ENCODE results near the gene PPP1R12B. TPM values are rescaled to one million over a fixed set of nuclear protein-coding genes. Genes with fewer than 3 reads are reported as not detected.
"Not testable (repeated sequence)": the region's sequence is repeated elsewhere in the genome, so short reads cannot be mapped to it uniquely, and the experiment has no call there.

PPP1R12B gene
- polyA plus RNA-seq, 1 donor: 51.8 TPM

GRCh38 chr1:202605515-202605914 lies 257.0 kb downstream of the PPP1R12B start:
- Histone ChIP-seq H3K27ac (ENCODE audit: low read length) (no peak overlapping the region), H3K4me3 (ENCODE audit: low read length) (no peak overlapping the region), H3K27me3 (ENCODE audit: control insufficient read depth, insufficient read depth, low read length) (no peaks in the 10 kb centered on the region), H3K4me1 (ENCODE audit: control insufficient read depth, insufficient read depth, low read length) (no peaks in the 10 kb centered on the region), H3K9me3 (ENCODE audit: control insufficient read depth, low read depth, low read length) (no peaks in the 10 kb centered on the region), H3K36me3 (ENCODE audit: control insufficient read depth, insufficient read depth, low read length) (peaks cover 4% of the 10 kb centered on the region)
- no CpG with 5 or more reads among the region's 5 CpGs for WGBS (ENCODE audit: insufficient coverage, low lambda C conversion rate)
- DNase-seq: no peak

DNA sequence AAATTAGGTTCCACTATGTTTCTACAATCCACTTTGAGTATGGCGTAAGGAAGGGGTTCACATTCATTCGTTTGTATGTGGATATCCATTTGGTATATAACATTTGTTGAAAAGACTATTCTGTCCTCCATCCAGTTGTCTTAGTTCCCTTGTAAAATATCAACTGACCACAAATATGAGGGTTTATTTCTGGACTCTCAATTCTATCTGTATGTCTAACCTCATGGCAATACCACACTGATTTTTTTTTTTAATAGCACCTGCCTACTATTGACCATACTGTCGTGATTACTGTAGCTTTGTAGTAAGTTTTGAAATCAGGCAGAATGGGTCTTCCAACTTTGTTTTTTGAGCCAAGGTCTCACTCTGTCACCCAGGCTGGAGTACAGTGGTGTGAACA lies 263.5 kb downstream of the PPP1R12B start:
- not testable (repeated sequence) for H3K27ac ChIP-seq (ENCODE audit: low read length); DNase-seq; H3K4me3 ChIP-seq (ENCODE audit: low read length); H3K9me3 ChIP-seq (ENCODE audit: control insufficient read depth, low read depth, low read length); H3K4me1 ChIP-seq (ENCODE audit: control insufficient read depth, insufficient read depth, low read length); H3K36me3 ChIP-seq (ENCODE audit: control insufficient read depth, insufficient read depth, low read length); H3K27me3 ChIP-seq (ENCODE audit: control insufficient read depth, insufficient read depth, low read length)
- 100% methylated on average over 2 of the region's 3 CpGs for WGBS (ENCODE audit: insufficient coverage, low lambda C conversion rate)

DNA sequence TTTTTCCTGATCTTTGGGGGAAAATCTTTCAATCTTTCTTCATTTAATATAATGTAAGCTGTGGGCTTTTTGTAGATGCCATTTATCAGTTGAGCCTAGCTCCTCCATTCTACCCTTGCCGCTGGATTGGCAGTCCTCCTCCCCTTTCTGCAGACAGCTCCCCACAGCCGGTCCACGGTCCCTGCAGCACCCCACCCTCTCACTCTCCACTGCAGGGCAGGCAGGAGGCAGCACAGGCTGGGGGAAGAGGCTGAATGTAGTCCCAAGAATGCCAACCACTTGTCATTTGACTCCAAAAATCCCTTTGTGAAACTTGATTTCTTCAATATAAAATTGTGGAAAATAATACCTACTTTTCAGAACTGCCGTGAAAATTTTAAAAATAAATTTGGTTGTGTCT lies 265.1 kb downstream of the PPP1R12B start:
- Histone ChIP-seq H3K27ac (ENCODE audit: low read length) (no peak overlapping the region), H3K27me3 (ENCODE audit: control insufficient read depth, insufficient read depth, low read length) (no peaks in the 10 kb centered on the region), H3K4me3 (ENCODE audit: low read length) (no peak overlapping the region), H3K36me3 (ENCODE audit: control insufficient read depth, insufficient read depth, low read length) (no peaks in the 10 kb centered on the region), H3K9me3 (ENCODE audit: control insufficient read depth, low read depth, low read length) (no peaks in the 10 kb centered on the region), H3K4me1 (ENCODE audit: control insufficient read depth, insufficient read depth, low read length) (no peaks in the 10 kb centered on the region)
- no peak for DNase-seq
- no CpG with 5 or more reads among the region's 4 CpGs for WGBS (ENCODE audit: insufficient coverage, low lambda C conversion rate)

DNA sequence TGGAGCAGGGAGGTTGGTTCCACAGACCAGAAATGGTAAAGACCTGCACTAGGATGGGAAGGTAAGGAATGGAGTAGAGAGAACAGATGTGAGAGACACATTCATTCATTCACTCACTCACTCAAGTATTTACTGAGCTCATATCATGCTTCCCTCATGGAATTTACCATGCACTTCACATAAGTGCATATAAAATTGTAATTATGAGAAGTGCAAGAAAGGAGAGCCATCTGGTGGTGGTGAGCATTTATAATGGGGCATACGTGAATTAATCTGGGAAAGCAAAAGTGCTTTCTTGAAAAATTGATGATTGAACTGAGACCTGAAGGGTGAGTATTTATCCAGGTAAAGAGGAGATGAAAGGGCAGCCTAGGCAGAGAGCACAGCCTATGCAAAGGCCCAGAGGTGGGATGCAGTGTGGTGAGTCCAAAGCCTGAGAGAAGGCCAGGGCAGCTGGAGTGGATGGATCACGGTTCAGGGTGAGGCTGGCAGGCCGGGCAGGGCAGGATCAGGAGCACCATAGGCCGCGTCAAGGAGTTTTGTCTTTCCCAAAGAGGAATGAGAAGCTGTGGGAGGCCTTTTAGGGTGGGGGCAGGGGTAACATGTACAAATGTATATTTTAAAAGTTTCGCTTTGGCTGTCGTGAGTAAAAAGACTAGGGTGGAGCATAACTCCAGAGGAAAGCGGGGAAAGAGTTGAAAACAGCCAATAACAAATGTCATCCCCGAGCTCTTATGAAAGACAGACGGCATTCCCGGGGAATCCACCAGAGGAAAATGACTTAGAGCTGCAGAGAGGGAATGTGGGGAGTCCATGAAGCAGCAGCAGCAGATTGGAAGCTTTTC lies 266.1 kb downstream of the PPP1R12B start:
- not testable (repeated sequence) for H3K9me3 ChIP-seq (ENCODE audit: control insufficient read depth, low read depth, low read length); H3K36me3 ChIP-seq (ENCODE audit: control insufficient read depth, insufficient read depth, low read length); H3K27me3 ChIP-seq (ENCODE audit: control insufficient read depth, insufficient read depth, low read length); H3K4me1 ChIP-seq (ENCODE audit: control insufficient read depth, insufficient read depth, low read length); H3K4me3 ChIP-seq (ENCODE audit: low read length); DNase-seq
- H3K27ac ChIP-seq (ENCODE audit: low read length): peak overlapping the region; percentile 20
- WGBS (ENCODE audit: insufficient coverage, low lambda C conversion rate): 83% methylated on average over 4 of the region's 11 CpGs

DNA sequence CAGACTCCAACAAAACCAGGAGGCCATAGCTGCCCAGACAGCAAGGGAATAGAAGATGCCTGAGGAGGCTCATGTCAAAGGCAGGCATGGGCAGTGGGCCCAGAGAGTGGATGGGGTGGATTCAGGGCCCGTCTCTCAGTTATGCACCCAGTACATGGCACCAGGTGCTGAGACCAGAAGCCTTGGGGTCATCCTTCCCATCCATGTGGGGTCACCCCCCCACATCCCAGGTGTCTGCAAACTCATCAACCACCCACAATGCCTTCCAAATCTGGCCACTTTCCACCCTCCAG lies 266.7 kb downstream of the PPP1R12B start:
- not testable (repeated sequence) for H3K4me3 ChIP-seq (ENCODE audit: low read length); DNase-seq; H3K36me3 ChIP-seq (ENCODE audit: control insufficient read depth, insufficient read depth, low read length); H3K27me3 ChIP-seq (ENCODE audit: control insufficient read depth, insufficient read depth, low read length); H3K4me1 ChIP-seq (ENCODE audit: control insufficient read depth, insufficient read depth, low read length); H3K9me3 ChIP-seq (ENCODE audit: control insufficient read depth, low read depth, low read length)
- peak overlapping the region; percentile 20 for H3K27ac ChIP-seq (ENCODE audit: low read length)
- no CpG with 5 or more reads among the region's 1 CpG for WGBS (ENCODE audit: insufficient coverage, low lambda C conversion rate)

DNA sequence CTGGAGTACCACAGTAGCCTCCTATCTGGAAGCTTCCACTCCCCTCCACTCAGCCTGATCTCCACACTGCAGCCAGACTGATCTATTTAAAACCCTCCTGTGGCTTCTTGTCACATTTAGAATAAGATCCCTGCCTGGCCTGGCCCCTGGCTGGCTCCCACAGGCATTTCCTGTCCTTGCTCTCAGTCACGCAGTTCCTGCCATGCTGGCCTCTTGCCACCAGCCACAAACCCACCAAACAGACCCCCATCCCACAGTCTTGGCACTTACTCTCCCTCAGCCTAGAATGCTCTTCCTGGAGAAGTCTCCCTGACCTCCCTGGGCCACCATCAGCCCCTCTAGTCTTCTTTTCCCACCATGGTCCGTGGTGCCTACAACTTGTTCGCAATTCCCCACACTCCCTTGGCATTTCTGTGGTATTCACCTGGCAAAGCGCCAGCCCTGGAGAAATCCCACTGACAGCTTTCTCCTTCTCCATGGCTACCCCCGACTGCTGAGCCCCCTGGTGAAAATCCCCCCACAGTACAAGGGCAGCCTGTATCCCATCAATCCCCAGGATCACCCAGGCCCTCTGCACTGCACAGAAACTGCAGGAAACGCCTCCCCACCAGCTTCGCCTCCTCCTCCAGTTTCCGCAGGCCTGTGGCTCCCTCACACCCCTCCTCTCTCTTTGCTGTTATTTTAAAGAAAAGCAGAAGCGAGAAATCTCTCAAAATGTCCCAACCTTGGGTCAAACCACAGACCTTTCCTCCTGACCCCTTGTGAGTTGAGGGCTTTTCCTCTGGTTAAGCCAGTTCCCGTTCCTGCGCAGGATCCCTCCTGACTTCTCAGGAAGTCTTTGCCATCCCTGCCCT lies 267.2 kb downstream of the PPP1R12B start:
- Histone ChIP-seq H3K4me3 (ENCODE audit: low read length) (no peak overlapping the region), H3K4me1 (ENCODE audit: control insufficient read depth, insufficient read depth, low read length) (no peaks in the 10 kb centered on the region), H3K36me3 (ENCODE audit: control insufficient read depth, insufficient read depth, low read length) (no peaks in the 10 kb centered on the region), H3K27me3 (ENCODE audit: control insufficient read depth, insufficient read depth, low read length) (no peaks in the 10 kb centered on the region), H3K9me3 (ENCODE audit: control insufficient read depth, low read depth, low read length) (no peaks in the 10 kb centered on the region), H3K27ac (ENCODE audit: low read length) (peak overlapping the region; percentile 21)
- DNase-seq: no peak
- 55% methylated on average over 4 of the region's 11 CpGs for WGBS (ENCODE audit: insufficient coverage, low lambda C conversion rate)

DNA sequence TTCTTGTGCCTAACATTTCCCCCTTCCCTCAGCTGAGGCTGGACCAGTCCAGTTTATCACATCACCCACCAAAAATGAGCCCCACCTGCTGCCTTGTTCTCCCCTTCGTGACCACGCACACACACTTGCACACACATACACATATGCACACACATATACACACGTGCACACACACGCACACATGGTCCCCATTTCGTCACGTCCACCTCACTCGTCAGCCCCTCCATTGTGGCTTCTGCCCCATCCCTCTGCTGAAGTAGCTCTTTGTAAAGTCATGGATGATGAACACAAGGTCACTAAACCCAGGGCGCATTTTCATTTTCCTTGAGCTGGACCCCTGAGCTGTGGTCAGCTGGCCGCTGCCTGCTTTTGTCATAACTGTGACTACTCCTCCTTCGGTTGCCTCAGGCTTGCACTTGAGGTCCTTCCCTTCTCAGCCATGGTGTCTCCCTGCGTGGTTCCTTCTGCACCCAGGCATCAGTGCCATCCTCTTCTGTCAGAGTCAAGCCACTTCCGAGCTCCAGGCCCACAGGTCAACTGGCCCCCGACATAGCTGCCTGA lies 267.9 kb downstream of the PPP1R12B start:
- no peak for DNase-seq
- no peaks in the 10 kb centered on the region for H3K4me1 ChIP-seq (ENCODE audit: control insufficient read depth, insufficient read depth, low read length)
- H3K27ac ChIP-seq (ENCODE audit: low read length): peak overlapping the region; percentile 21
- no peaks in the 10 kb centered on the region for H3K36me3 ChIP-seq (ENCODE audit: control insufficient read depth, insufficient read depth, low read length)
- H3K4me3 ChIP-seq (ENCODE audit: low read length): no peak overlapping the region
- H3K9me3 ChIP-seq (ENCODE audit: control insufficient read depth, low read depth, low read length): no peaks in the 10 kb centered on the region
- no CpG with 5 or more reads among the region's 13 CpGs for WGBS (ENCODE audit: insufficient coverage, low lambda C conversion rate)
- H3K27me3 ChIP-seq (ENCODE audit: control insufficient read depth, insufficient read depth, low read length): no peaks in the 10 kb centered on the region

DNA sequence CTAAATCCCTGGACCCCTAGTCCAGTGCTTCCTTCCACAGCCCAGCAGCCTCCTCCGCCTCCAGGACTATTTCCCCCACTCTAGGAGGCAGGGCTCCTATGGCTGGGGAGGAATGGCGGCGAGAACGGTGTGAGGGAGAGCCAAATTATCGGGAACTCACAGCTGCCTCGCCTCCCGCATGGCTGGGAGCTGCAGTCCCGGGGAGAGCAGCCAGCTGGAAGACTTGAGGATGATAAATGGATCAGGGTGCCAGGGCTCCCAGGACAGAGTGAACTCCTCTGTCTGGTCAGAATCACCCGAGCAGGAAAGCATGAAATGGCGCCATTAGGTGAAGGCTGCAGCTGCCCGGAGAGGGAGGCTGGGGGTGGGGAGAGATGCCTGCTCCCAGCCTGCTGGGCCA lies 270.5 kb downstream of the PPP1R12B start:
- not testable (repeated sequence) for DNase-seq; H3K9me3 ChIP-seq (ENCODE audit: control insufficient read depth, low read depth, low read length); H3K36me3 ChIP-seq (ENCODE audit: control insufficient read depth, insufficient read depth, low read length); H3K27ac ChIP-seq (ENCODE audit: low read length); H3K4me3 ChIP-seq (ENCODE audit: low read length); H3K4me1 ChIP-seq (ENCODE audit: control insufficient read depth, insufficient read depth, low read length); H3K27me3 ChIP-seq (ENCODE audit: control insufficient read depth, insufficient read depth, low read length)
- WGBS (ENCODE audit: insufficient coverage, low lambda C conversion rate): no CpG with 5 or more reads among the region's 11 CpGs

- Histone ChIP-seq H3K27ac (ENCODE audit: low read length) (no peak overlapping the region), H3K9me3 (ENCODE audit: control insufficient read depth, low read depth, low read length) (peaks cover under 1% of the 10 kb centered on the region), H3K4me1 (ENCODE audit: control insufficient read depth, insufficient read depth, low read length) (no peaks in the 10 kb centered on the region), H3K27me3 (ENCODE audit: control insufficient read depth, insufficient read depth, low read length) (no peaks in the 10 kb centered on the region), H3K36me3 (ENCODE audit: control insufficient read depth, insufficient read depth, low read length) (no peaks in the 10 kb centered on the region), H3K4me3 (ENCODE audit: low read length) (no peak overlapping the region)
- WGBS (ENCODE audit: insufficient coverage, low lambda C conversion rate): no CpG with 5 or more reads among the region's 2 CpGs
- DNase-seq: peak in 1 of 2 donors; percentile 40
Observed at GRCh38 chr1:202619505-202619904, 271.0 kb downstream of the PPP1R12B start.

DNA sequence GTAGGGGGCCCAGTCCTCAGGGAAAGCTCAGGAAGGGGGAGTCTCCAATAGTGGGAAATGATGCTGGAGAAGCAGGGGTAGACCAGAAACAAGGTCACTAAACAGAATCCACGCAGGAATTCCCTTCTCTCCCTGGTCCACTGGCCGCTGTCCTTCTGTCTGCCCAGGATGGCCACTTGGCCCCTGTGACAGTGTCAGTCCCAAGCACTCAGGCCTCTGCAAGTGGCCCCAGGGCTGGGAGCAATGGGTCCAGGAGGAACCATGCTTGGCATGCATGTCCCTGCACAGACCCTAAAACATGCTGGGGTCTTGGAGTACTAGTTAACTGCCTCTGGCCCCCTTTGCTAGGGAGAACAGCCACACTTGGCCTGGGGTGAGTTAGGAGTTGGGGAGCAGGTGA lies 271.5 kb downstream of the PPP1R12B start:
- not testable (repeated sequence) for H3K4me3 ChIP-seq (ENCODE audit: low read length); H3K36me3 ChIP-seq (ENCODE audit: control insufficient read depth, insufficient read depth, low read length); H3K27ac ChIP-seq (ENCODE audit: low read length); H3K4me1 ChIP-seq (ENCODE audit: control insufficient read depth, insufficient read depth, low read length); DNase-seq; H3K9me3 ChIP-seq (ENCODE audit: control insufficient read depth, low read depth, low read length); H3K27me3 ChIP-seq (ENCODE audit: control insufficient read depth, insufficient read depth, low read length)
- no CpG with 5 or more reads among the region's 2 CpGs for WGBS (ENCODE audit: insufficient coverage, low lambda C conversion rate)
